Smooth muscle cell (in vitro differentiated cells): ENCODE results near the gene TMEM89. TPM values are rescaled to one million over a fixed set of nuclear protein-coding genes. Genes with fewer than 3 reads are reported as not detected.

Experiments
- DNase-seq: peaks from one replicate; lab custom pipeline; 2025; ENCODE audit not compliant: unreplicated experiment; lab: John Stamatoyannopoulos, UW
- H2AFZ ChIP-seq: fragments of 200-600 bp; sonication (generic); 2 replicates; pipeline ENCODE4 v1.6.0; 2016; ENCODE audit warnings: antibody characterized with exemption, low read depth, mild to moderate bottlenecking
- H3F3A ChIP-seq: fragments of 200-600 bp; sonication (generic); 2 replicates; pipeline ENCODE4 v1.6.0; 2017; ENCODE audit warnings: antibody characterized with exemption, low read depth
- H3K27ac ChIP-seq: fragments of 200-600 bp; sonication (generic); 2 replicates; pipeline ENCODE4 v1.5.1; 2016; ENCODE audit warnings: low read depth, mild to moderate bottlenecking
- H3K27me3 ChIP-seq: fragments of 200-600 bp; sonication (generic); 2 replicates; pipeline ENCODE4 v1.6.1; 2016; ENCODE audit warnings: low read depth, mild to moderate bottlenecking
- H3K36me3 ChIP-seq: fragments of 200-600 bp; sonication (generic); 2 replicates; pipeline ENCODE4 v1.5.1; 2016; ENCODE audit warnings: low read depth
- H3K4me1 ChIP-seq: fragments of 200-600 bp; sonication (generic); 2 replicates; pipeline ENCODE4 v1.5.1; 2016; ENCODE audit warnings: low read depth
- H3K4me2 ChIP-seq: fragments of 200-600 bp; sonication (generic); 2 replicates; pipeline ENCODE4 v1.6.0; 2016; ENCODE audit warnings: mild to moderate bottlenecking
- H3K4me3 ChIP-seq: fragments of 200-600 bp; sonication (generic); 2 replicates; pipeline ENCODE4 v1.5.1; 2016; ENCODE audit warnings: mild to moderate bottlenecking
- H3K79me2 ChIP-seq: fragments of 200-600 bp; sonication (generic); 2 replicates; pipeline ENCODE4 v1.6.0; 2016; ENCODE audit warnings: low read depth, mild to moderate bottlenecking
- H3K9ac ChIP-seq: fragments of 200-600 bp; sonication (generic); 2 replicates; pipeline ENCODE4 v1.6.0; 2016; ENCODE audit warnings: low read depth
- H3K9me3 ChIP-seq: fragments of 200-600 bp; sonication (generic); replicated peaks from 2 replicates; pipeline ENCODE4 v1.5.1; 2016; ENCODE audit warnings: low read depth
- H4K20me1 ChIP-seq: fragments of 200-600 bp; sonication (generic); 2 replicates; pipeline ENCODE4 v1.6.0; 2016; ENCODE audit warnings: low read depth
- CTCF ChIP-seq: fragments of 200-600 bp; sonication (generic); IDR thresholded peaks from 2 replicates; pipeline ENCODE4 v1.5.1; 2017; ENCODE audit warnings: borderline replicate concordance, mild to moderate bottlenecking, antibody characterized with exemption; ENCODE audit not compliant: insufficient read depth, poor library complexity, severe bottlenecking
- WGBS: methylation state at CpG from one replicate; pipeline ENCODE4 v1.1.7; 2016; ENCODE audit warnings: low lambda C conversion rate; 5-methylcytosine and 5-hydroxymethylcytosine counted together
- polyA plus RNA-seq: library from polyadenylated mRNA; unstranded; fragments of >200 nt; fragmentation: Nextera tagmentation; extraction: Ambion mirVana; gene quantifications from 2 replicates; pipeline ENCODE4 v1.2.1, GENCODE V29; 2016
- total RNA-seq: library from RNA; depleted of rRNA; stranded (reverse); fragments of >200 nt; gene quantifications from 2 replicates; pipeline ENCODE4 v1.2.3, GENCODE V29; 2014

TMEM89 gene
- total and polyA plus RNA-seq, 2 experiments from 2014 or later: 0.25 TPM; not detected in 1

DNA sequence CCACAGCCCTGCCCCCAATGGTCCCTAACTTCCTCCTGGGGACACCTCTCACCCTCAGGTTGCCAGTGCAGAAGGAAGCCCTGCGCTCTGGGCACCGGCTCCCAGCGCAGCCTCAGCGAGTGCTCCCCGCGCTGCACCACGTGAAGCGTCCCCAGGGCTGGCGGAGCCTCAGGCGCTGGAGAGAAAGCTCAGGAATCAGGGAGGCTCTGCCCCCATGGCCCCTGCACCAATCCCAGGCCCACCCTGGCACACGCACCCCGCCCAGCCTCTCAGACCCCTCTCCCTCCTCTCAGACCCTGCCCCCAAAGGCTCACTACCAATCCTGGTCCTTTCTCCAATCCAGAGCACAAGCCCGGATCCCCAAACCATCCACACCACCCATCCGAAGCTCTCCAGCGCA lies 33.3 kb downstream of the TMEM89 start:
- Histone ChIP-seq H3K27me3 (no peaks in the 10 kb centered on the region), H3K9ac (no peak overlapping the region), H3K27ac (no peak overlapping the region), H3K4me2 (no peak overlapping the region), H3F3A (no peaks in the 10 kb centered on the region), H2AFZ (no peak overlapping the region), H3K9me3 (no peaks in the 10 kb centered on the region), H4K20me1 (peaks cover 67% of the 10 kb centered on the region), H3K4me3 (no peak overlapping the region), H3K36me3 (no peaks in the 10 kb centered on the region), H3K79me2 (peaks cover 1% of the 10 kb centered on the region), H3K4me1 (no peaks in the 10 kb centered on the region)
- DNase-seq: no peak
- 95% methylated on average over 15 of the region's 15 CpGs for WGBS
- TF ChIP-seq CTCF: no peak

GRCh38 chr3:48587686-48588085 lies 33.9 kb downstream of the TMEM89 start:
- no peaks in the 10 kb centered on the region for H3K9me3 ChIP-seq
- no peaks in the 10 kb centered on the region for H3K4me1 ChIP-seq
- DNase-seq: no peak
- no peak for TF ChIP-seq CTCF
- no peak overlapping the region for H3K4me2 ChIP-seq
- H3K36me3 ChIP-seq: no peaks in the 10 kb centered on the region
- H4K20me1 ChIP-seq: peaks cover 67% of the 10 kb centered on the region
- H3K27me3 ChIP-seq: no peaks in the 10 kb centered on the region
- no peak overlapping the region for H2AFZ ChIP-seq
- H3K79me2 ChIP-seq: no peaks in the 10 kb centered on the region
- no peak overlapping the region for H3K9ac ChIP-seq
- H3K4me3 ChIP-seq: no peak overlapping the region
- WGBS: 93% methylated on average over 11 of the region's 11 CpGs
- H3F3A ChIP-seq: no peaks in the 10 kb centered on the region
- no peak overlapping the region for H3K27ac ChIP-seq

GRCh38 chr3:48585411-48585810 lies 36.2 kb downstream of the TMEM89 start:
- H3K36me3 ChIP-seq: no peaks in the 10 kb centered on the region
- no peaks in the 10 kb centered on the region for H3F3A ChIP-seq
- 100% methylated on average over 8 of the region's 8 CpGs for WGBS
- no peak for DNase-seq
- H2AFZ ChIP-seq: no peak overlapping the region
- TF ChIP-seq CTCF: no peak
- H3K9ac ChIP-seq: no peak overlapping the region
- H3K27ac ChIP-seq: no peak overlapping the region
- H3K4me1 ChIP-seq: no peaks in the 10 kb centered on the region
- H3K4me3 ChIP-seq: no peak overlapping the region
- H3K9me3 ChIP-seq: no peaks in the 10 kb centered on the region
- H3K4me2 ChIP-seq: no peak overlapping the region
- no peaks in the 10 kb centered on the region for H3K79me2 ChIP-seq
- H4K20me1 ChIP-seq: peaks cover 55% of the 10 kb centered on the region
- H3K27me3 ChIP-seq: no peaks in the 10 kb centered on the region

- Histone ChIP-seq H2AFZ (no peak overlapping the region), H3K4me1 (no peaks in the 10 kb centered on the region), H4K20me1 (peaks cover 49% of the 10 kb centered on the region), H3K4me3 (no peak overlapping the region), H3K4me2 (no peak overlapping the region), H3K27me3 (no peaks in the 10 kb centered on the region), H3K9me3 (no peaks in the 10 kb centered on the region), H3F3A (no peaks in the 10 kb centered on the region), H3K79me2 (no peaks in the 10 kb centered on the region), H3K36me3 (no peaks in the 10 kb centered on the region), H3K9ac (no peak overlapping the region), H3K27ac (no peak overlapping the region)
- DNase-seq: no peak
- WGBS: over 99% methylated on average over 7 of the region's 9 CpGs
- no peak for TF ChIP-seq CTCF
Measured at GRCh38 chr3:48584836-48585235, 36.7 kb downstream of the TMEM89 start.
